HuH-7.5 (cell line): ENCODE results near the gene ZC3H18.

Experiments
- DNase-seq: peaks from one replicate; pipeline ENCODE4 v3.0.0; 2011; ENCODE audit warnings: low spot score

Gene ZC3H18

DNA sequence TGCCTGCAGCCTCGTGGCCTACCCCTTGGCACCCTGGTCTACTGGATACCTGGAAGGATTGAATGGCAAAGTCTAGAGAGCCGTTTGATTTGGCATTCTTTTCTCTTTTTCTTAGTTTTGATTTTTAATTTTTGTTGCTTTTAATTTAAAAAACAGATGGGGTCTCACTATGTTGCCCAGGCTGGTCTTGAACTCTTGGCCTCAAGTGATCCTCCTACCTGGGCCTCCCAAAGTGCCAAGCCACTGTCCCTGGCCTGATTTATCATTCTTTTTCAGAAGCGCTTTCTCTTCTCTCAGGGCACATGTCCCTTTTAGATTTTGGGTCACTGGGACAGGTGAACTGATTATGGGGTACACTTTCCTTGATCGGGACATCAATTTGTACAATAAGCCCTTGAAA is 10.8 kb downstream of the ZC3H18 start:
- no peak for DNase-seq

DNA sequence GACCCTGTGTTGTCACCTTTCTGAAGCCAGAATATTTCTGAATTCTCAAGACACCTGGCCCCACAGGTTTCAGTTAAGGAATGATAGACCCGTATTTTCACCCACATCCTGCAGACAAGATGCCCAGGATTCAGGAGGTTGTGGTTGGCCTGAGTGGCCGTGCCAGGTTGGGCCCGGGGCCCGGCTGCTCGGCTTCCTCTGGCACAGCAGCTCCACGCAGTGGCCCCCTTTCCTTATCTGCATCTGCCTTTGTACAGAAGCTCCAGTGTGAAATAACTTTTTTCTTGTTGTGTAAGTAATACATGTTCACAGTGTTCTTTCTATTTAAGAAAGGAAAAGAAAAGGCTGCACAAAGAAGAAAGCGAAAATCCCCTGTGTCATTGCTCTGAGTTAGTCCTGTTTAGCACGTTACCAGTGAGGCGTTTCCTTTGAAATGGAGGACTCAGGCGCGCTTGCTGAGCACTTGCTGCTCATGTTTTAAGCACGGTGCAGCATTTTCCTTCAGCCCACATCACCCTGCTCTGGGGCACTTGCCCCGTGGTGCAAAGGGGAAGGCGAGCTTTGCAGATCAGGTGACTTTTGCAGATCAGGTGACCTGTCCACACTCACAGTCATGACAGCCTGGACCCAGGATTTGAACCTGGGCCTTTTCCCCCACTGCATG is 12.8 kb downstream of the ZC3H18 start:
- DNase-seq, result no peak

DNA sequence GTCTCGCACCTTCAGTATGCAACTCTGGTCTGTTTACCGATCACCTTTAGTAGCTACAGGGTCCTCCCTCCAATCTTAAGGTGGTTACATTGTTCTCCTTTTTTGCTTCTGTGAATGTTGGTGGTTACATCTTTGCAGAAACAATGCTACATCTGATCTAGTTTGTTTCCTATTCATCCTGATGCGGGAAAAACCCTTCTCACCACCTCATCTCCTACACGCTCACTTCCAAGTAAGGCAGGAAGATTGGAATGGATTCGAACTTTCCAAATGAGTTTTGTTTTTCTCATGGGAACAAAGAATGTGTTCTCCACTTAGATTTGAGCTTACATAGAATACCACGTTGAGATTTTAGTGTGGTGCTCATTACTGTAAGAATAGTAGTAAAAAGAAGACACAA is 14.5 kb downstream of the ZC3H18 start:
- no peak for DNase-seq

DNA sequence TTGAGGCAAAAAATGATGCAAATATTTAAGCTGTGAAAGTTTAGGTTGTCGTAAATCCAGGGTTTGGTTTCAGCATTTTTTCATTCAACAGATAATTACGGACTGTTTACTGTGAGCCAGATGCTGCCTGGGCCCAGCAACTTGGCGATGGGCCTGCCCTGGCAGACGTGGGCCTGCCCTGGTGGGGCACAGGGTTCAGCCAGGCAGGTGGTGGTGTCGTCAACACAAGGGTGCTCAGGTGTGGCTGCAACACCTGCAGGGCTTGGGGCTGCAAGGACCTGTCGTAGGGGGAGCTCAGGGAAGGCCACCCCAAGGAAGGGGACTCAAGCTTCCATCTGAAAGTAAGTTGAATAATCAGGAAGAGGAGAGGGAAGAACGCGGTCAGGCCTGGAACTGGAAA is 15.1 kb downstream of the ZC3H18 start:
- no peak for DNase-seq

DNA sequence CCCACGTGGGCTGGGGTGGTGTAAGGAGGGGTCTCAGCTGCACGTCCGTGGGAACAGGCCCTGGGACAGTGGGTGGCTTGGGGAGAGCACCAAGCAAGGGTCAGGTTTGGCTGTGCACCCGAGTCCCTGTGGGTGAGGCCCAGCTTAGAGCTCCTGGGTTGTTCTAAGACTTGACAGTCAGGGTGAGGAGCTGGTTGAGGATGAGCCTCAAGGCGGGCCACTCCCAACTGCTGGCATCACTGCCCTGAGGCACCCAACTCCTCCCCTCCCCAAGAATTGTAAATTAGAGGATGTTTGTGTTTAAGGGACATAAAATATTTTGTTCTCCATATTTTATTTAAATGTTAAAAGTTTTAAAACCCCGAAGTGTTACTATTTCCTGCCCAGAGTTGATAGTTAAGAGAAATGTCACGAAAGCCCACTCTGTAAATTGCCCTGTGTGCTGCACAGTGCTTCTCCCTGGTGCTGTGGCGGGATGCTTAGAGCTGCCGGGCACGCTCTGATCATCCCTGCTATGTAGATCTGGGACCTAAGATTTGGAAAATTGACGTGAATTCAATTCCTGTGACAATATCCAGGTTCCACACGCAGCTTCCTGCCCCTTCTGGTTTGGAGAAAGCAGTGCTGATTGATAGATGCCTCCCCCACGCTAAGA is 15.9 kb downstream of the ZC3H18 start:
- DNase-seq, result no peak

DNA sequence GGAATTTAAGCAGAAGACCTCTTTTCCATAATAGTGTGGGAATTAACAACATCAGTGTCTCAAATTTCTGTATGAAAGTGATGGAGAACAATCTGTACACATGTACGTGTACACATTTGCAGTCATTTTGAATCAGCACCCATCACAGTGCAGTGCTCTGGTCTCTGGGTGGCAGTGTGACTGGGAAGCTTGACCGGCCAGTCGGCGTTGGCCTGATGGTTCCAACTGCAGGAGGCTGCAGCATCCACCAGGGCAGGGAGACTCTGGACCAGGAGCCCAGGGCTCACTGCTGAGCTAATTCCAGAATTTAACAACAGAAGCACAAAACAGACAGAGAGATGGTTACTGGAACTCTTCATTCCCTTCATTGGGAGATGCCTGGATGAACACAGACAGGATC is 17.9 kb downstream of the ZC3H18 start:
- DNase-seq, result no peak

DNA sequence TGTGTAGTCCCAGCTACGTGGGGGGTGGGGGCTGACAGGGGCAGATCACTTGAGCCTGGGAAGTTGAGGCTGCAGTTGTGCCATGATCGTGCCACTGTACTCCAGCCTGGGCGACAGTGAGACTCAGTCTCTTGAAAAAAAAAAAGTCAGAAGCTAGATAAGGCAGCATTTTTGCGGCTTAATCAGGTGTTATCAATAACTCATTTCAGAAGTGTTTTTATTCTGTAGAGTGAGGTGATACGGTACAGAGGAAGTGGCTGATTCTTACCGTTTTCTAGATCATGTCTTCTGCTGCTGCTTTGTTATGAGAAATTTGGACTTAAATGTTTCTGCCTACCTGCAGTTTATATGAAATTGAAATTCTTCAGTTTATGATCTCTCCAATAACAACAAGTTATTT is 18.6 kb downstream of the ZC3H18 start:
- DNase-seq, result no peak

DNA sequence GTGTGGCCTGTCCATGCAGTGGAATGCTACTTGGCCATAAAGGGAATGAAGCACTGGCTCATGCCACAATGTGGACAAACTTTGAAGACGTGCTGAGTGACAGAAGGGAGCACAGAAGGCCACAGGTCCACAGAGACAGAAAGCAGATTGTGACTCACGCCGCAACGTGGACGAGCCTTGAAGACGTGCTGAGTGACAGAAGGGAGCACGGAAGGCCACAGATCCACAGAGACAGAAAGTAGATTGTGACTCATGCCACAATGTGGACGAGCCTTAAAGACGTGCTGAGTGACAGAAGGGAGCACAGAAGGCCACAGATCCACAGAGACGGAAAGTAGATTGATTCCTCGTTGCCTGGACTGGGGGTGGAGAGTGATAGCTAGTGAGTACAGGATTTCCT is 19.2 kb downstream of the ZC3H18 start:
- no peak for DNase-seq

DNA sequence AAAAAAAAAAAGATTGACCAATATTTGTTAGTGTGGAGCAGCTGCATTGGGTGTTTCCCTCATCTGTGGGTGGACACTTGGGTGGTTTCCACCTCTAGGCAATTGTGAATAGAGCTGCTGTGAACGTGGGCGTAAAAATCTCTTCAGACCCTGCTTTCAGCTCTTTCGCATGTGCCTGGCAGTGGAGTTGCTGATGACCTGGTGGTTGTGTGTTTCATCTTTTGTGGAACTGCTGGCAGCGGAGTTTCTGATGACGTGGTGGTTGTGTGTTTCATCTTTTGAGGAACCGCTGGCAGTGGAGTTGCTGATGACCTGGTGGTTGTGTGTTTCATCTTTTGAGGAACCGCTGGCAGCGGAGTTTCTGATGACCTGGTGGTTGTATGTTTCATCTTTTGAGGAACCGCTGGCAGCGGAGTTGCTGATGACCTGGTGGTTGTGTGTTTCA is 21.4 kb downstream of the ZC3H18 start:
- DNase-seq, result no peak

DNA sequence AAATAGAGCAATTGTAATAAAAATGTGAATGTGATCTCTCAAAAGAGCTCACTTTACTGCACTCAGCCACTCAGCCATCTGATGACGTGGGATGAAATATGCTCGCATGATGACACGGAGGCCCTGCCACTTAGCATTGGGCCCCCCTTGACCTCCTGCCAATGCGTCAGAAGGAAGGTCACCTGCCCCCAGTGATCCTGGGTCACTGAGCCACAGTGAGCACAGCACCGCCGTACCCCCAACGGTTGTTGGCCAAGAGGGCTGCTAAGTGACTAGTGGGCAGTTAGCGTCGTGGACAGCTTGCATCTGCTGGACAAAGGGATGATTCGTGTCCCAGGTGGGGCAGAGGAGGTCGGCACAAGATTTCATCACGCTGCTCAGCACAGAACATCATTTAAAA is 22.9 kb downstream of the ZC3H18 start:
- no peak for DNase-seq

DNA sequence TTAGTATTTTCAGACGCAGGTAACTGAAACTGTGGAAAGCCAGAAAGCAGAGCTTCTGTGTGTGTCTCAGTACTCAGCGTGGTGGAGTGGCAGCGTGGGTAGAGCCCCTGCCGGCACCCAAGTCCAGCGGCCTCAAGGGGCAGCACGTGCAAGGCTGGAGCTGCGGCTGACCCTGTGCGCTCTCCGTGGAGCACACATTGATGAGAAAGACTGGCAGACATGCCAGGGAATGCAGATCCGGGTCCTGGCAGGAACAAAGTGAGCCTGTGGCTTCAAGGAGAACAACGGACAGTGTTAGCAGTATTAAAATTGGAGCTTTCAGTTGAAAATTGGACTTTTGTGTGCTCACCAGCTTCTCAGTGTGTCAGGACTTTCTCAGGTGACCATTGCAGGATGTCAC is 23.3 kb downstream of the ZC3H18 start:
- DNase-seq, result no peak

DNA sequence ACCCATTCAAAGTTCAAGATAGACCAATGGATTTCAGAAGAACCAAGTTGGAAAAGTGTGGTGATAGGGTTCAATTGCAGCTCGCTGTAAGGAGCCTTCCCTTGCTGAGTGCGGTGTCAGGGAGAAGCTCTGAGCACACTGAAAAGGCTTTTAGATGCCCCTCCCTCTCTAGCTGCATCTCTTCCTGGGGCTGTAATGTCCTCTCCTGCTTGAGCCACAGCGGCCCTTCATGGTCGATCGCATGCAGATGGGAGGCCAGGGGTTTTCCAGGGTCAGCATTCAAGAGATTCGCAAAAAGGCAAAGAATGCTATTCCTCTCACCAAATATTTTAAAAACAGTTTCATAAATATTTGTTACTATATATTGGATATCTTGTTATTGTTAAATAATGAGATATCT is 23.7 kb downstream of the ZC3H18 start:
- DNase-seq, result no peak

DNA sequence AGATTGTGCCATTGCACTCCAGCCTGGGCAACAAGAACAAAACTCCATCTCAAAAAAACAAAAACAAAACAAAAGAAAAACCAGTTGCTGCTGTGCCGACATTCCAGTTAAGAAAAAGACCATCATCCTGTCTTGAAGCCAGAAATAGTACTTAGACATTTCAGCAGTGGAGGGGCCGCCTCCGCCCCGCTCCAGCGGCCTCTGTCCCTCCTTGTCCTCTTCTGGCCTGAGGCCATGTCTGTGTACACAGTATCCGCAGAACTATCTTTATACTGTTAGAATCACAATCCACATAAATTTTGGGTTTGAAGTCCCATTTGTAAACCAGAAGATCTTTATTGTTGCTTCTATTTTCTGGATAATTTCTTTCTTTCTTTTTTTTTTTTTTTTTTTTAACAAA is 24.9 kb downstream of the ZC3H18 start:
- no peak for DNase-seq

DNA sequence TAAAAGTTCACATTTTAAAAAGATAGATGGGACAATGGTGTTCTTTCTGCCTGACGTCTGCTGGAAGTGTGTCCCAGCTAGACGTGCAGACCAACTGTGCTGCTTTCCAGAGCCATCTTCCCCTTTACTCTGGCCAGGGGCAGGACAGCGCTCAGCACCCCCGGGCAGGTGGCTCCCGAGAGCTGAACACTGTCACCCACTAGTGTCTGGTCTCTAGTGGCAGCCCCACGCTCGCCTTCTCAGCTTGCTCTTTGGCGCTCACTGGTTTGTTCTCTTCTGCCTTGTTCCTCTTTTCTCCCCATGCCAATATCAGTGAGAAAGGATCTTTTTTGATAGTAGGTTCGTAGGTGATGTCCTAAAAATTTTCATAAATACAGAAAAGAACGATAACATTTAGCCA is 25.7 kb downstream of the ZC3H18 start:
- DNase-seq, result no peak

DNA sequence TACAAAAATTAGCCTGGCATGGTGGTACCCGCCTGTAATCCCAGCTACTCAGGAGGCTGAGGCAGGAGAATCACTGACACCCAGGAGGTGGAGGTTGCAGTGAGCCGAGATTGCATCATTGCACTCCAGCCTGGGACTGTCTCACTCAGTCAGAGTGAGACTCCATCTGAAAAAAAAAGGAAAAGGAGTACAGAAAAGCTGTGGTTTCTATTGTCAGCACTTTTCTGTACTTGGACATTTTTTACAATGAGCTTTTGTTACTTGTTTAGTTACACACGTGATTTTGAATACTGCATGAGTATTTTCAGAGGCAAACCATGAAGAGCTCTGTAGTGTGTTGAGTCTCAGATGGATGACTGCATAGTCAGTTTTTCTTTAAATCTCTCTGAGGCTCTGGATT is 26.3 kb downstream of the ZC3H18 start:
- DNase-seq, result no peak

DNA sequence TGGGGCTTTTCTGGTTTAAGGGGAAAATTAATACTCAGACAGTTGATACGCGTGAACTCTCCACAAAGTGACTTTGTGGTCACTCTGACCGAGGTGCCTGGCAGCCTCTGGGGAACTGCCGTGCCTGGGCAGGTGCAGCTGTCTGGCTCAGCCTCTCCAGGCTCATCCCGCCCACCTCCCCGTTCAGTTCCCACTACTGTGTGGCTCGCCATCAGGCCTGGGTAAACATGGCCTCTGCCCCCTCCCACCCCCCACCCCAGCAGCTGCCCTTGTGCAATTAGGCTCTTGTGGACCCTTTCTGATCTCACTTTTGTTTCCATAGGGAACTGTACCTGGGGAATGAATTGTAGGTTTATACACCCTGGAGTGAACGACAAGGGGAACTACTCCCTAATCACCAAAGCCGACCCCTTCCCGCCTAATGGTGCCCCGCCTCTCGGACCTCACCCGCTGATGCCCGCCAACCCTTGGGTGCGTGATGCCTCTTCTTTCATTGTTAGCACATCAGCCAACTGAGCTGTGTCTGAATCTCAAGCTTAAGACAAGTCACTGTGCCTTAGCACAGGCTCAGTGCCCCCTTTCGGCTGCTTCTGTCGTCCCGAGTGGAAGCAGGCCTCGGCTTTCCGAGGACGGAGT is 27.8 kb downstream of the ZC3H18 start:
- DNase-seq, result peak; percentile 59

DNA sequence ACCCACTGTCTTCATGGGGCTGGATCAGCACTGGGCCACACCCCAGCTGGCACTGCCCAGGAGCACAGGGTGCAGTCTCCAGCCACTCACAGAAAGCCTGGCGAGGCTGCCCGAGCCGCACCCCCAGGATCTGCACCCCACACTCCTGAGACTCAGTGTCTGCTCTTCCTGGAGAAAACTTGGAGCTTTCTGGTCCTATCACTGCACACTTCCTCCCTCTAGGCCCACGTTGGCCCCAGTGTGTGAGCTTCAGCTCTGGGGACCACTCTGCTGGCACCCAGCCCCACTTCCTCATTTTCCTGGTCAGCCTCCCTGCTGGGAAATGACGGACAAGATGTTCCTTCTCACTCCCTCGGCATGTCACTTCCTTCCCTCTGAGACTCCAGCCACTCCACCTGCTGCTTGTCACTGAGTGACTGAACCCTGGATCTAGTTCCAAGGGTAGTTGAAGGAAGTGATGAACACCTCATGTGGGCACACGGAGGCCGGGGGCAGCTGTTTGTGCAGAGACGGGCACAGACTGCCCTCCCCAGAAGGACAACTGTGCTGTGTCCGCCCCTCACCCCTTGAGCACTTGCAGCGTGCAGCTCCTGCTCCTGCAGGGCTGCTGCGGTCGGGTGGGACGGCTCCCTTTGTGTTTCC is 29.0 kb downstream of the ZC3H18 start:
- DNase-seq, result no peak

DNA sequence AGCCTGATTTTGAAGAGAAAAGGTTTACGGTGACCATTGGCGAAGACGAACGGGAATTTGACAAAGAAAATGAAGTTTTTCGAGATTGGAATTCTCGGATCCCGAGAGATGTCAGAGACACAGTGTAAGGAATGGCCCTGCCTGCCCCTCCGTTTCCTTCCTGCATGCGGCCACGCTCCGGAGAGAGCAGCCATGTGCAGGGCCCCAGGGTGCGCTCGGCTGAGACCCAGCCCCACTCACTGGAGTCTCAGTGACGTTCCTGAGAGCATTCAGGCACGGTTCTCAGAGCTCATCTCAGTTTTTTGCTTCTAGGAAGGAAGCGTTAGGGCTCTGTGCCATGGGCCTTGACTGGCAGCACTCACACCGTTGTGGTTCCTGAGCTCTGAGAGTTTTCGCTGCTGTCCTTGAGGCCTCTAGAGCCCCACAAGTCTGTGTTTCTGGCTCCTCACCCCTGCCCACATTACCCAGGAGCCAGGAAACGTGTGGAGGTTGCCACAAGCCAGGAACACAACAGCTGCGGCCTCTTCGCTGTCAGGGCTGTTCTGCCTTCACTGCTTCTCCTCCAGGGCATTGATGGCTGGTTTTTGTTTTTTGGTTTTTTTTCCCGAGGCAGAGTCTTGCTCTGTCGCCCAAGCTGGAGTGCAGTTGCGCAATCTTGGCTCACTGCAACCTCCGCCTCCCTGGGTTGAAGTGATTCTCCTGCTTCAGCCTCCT is 29.8 kb downstream of the ZC3H18 start:
- DNase-seq, result no peak

DNA sequence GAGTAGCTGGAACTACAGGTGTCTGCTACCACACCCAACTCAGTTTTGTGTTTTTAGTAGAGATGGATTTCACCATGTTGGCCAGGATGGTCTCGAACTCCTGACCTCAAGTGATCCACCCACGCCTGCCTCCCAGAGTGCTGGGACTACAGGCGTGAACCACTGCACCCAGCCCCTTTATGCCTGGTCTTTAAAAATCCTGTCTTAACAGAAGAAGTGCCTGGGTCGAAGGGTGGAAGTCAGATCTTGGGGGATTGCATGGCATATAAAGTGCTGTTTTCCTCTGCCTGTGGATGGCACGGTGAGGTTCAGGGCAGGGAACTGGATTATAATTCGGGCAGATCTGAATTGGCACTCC is 30.3 kb downstream of the ZC3H18 start:
- no peak for DNase-seq

DNA sequence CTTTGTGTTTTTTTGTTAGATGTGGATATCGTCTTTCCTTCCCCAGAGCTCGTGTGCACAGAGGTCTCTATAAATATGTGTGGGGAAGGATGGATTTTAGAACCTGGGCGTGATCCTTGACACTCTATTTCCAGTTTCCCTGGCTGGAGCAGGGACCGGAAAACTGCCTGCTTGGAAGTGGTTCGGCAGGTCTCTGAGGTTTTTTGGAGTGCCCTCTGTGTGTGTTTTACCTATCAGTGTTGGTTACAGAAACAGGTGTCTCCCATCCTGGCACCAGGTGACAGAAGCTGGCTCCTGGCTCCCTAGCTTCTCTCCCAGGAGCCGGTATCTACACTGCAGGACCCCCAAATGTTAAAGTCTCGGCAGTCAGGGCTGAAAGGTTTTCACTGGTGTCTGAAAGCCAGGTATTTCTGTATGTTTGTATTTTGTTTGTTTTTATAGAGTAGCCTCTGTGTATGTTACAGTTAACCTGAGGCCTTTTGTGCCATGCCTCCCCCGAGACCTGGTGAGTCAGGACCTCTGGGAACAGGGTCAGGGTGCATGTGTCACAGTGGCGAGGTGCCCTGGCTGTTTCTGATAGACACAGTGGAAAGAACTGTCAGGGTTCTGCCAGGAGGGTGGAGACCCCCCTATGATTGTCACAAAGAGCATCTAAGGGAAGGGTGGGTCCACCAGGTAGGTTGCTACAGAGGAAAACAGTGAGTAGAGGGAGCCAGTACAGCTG is 31.3 kb downstream of the ZC3H18 start:
- no peak for DNase-seq

DNA sequence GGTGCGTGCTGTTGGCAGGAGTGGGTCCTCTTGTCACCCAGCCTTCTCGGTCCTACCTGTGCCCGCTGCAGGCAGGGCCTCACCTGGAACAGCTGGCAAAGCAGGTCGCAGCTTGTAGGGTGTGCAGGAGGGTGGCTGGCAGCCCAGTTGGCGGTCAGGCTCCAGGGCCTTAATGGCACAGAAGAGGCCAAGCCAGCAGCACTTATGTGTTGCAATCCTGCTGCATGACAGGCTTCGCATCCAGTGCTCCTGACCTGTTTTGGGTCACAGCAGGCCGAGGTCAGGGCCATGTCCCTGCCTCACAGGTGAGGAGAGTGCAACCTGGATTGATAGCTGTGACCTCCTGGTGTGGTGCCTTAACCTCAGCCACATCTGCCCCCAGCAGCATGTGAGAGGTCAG is 31.9 kb downstream of the ZC3H18 start:
- peak; percentile 75 for DNase-seq
